ENCODE results near the gene KRT28.

- no peak for TF ChIP-seq CTCF (conservative IDR thresholded peaks at IDR 0.05)
- no peak for TF ChIP-seq ZFX (IDR thresholded peaks at IDR 0.05)
Observed at GRCh38 chr17:40832840-40833239, 33.1 kb upstream of the KRT28 start.

Data from C4-2B (cell line).